Stomach (tissue), 9 donors: ENCODE results near the gene MMUT. TPM values are rescaled to one million over a fixed set of nuclear protein-coding genes. Genes with fewer than 3 reads are reported as not detected.
"Not testable (repeated sequence)": the region's sequence is repeated elsewhere in the genome, so short reads cannot be mapped to it uniquely, and the experiment has no call there.

ENCODE experiments used
- DNase-seq, 2 donors: peaks; one replicate each; pipeline versions ENCODE4 v3.0.0 to v3.0.0-alpha.2; 2013 to 2019
- H3K27ac ChIP-seq, 5 donors: fragments of 200-600 bp in 4 of 5; sonication (generic) in 4 of 5; one replicate each; pipeline ENCODE4 v1.5.1; 2013 to 2019; ENCODE audit warnings: mild to moderate bottlenecking in 1 of 5, moderate library complexity in 1 of 5
- H3K27me3 ChIP-seq, 3 donors: fragments of 200-600 bp; sonication (generic); one replicate each; pipeline ENCODE4 v1.5.1; 2017 to 2019; ENCODE audit warnings: mixed run types in 1 of 3
- H3K36me3 ChIP-seq, 4 donors: fragments of 200-600 bp; sonication (generic); 1 replicate in 3 of 4; 2 replicates in 1 of 4; pipeline ENCODE4 v1.5.1; 2016 to 2019
- H3K4me1 ChIP-seq, 4 donors: fragments of 200-600 bp; sonication (generic); one replicate each; pipeline ENCODE4 v1.5.1; 2016 to 2019
- H3K4me3 ChIP-seq, 4 donors: fragments of 200-600 bp; sonication (generic) in 3 of 4; one replicate each; pipeline ENCODE4 v1.5.1; 2016 to 2019; ENCODE audit warnings: mild to moderate bottlenecking in 1 of 4
- H3K9me3 ChIP-seq, 4 donors: fragments of 200-600 bp; sonication (generic); one replicate each; pipeline ENCODE4 v1.5.1; 2016 to 2019
- CTCF ChIP-seq, 7 experiments: fragments of 450-650 bp in 4 of 7; fragments of 200-600 bp in 3 of 7; sonication (generic) in 3 of 7; IDR thresholded peaks; one replicate each; pipeline ENCODE4 v1.5.1; 2016 to 2019; ENCODE audit warnings: antibody characterized with exemption in 7 of 7, control low read depth in 2 of 7, mild to moderate bottlenecking in 1 of 7
- EP300 ChIP-seq: sonication (generic); formaldehyde crosslinking; IDR thresholded peaks from one replicate; pipeline ENCODE4 v1.6.1; 2017; ENCODE audit warnings: antibody characterized with exemption
- POLR2A ChIP-seq, 4 donors: fragments of 450-650 bp; IDR thresholded peaks; one replicate each; pipeline ENCODE4 v1.6.1; 2016; ENCODE audit warnings: antibody characterized with exemption in 4 of 4, control low read depth in 2 of 4, mild to moderate bottlenecking in 1 of 4, moderate library complexity in 1 of 4
- POLR2AphosphoS5 ChIP-seq, 3 donors: sonication (generic); formaldehyde crosslinking; IDR thresholded peaks; one replicate each; pipeline ENCODE4 v1.6.1; 2016; ENCODE audit warnings: antibody characterized with exemption in 3 of 3
- WGBS, 5 donors: extraction: QIAGEN DNeasy Blood & Tissue Kit in 3 of 5; methylation state at CpG; one replicate each; pipeline versions ENCODE4 v1.1.5 to v1.1.7; 2013 to 2018; 5-methylcytosine and 5-hydroxymethylcytosine counted together
- intact Hi-C: fragments of 100-400 bp; cut with DNase I; formaldehyde crosslinking; loops from one replicate; pipeline ENCODE4 v1.15.1; 2023; ENCODE audit warnings: low total_unique reads
- polyA plus RNA-seq, 3 donors: library from polyadenylated mRNA; stranded (reverse); fragments of 200-250 nt; gene quantifications; one replicate each; pipeline ENCODE4 v1.2.3, GENCODE V29; 2013
- total RNA-seq, 5 donors: library from RNA; depleted of rRNA; stranded (reverse); fragments of >200 nt; gene quantifications; one replicate each; pipeline versions ENCODE4 v1.1.0 to v1.2.3, GENCODE V29; 2014 to 2016
- donor health status: healthy with polysubstance abuse.
- donor health status: Bipolar disorder and iron deficiency.
- donor health status: healthy.

Gene MMUT
- total and polyA plus RNA-seq, 8 donors, result 9.2 to 29.2 (median 17.3) TPM

- no peak for DNase-seq
- Histone ChIP-seq H3K9me3 (no peaks in the 10 kb centered on the region), H3K36me3 (no peaks in the 10 kb centered on the region), H3K4me1 (peaks cover 0 to 5% (median 0%) of the 10 kb centered on the region in 4 donors), H3K27me3 (no peaks in the 10 kb centered on the region), H3K27ac (no peak overlapping the region), H3K4me3 (no peak overlapping the region)
- TF ChIP-seq CTCF (IDR thresholded peaks at IDR 0.05) (no peak), POLR2AphosphoS5 (IDR thresholded peaks at IDR 0.05) (no peak), POLR2A (IDR thresholded peaks at IDR 0.05) (no peak), EP300 (no peak)
- intact Hi-C loops, result no loop called here
- WGBS, 5 donors, result 62 to 70% (median 64%) methylated on average over 5 of the region's 5 CpGs
These were observed 56.6 kb downstream of the MMUT start for GRCh38 chr6:49406250-49406970.

GRCh38 chr6:49401063-49401462 lies 62.0 kb downstream of the MMUT start:
- Histone ChIP-seq H3K36me3 (no peaks in the 10 kb centered on the region), H3K27me3 (no peaks in the 10 kb centered on the region), H3K9me3 (no peaks in the 10 kb centered on the region), H3K4me3 (no peak overlapping the region), H3K27ac (no peak overlapping the region), H3K4me1 (no peaks in the 10 kb centered on the region)
- no peak for TF ChIP-seq EP300
- no peak for TF ChIP-seq CTCF (IDR thresholded peaks at IDR 0.05)
- no peak for TF ChIP-seq POLR2AphosphoS5 (IDR thresholded peaks at IDR 0.05)
- TF ChIP-seq POLR2A (IDR thresholded peaks at IDR 0.05), result no peak
- WGBS, 5 donors, result 58 to 68% (median 67%) methylated on average over 3 of the region's 3 CpGs
- no peak for DNase-seq
- intact Hi-C loops, result no loop called here

GRCh38 chr6:49386667-49387508 lies 76.2 kb downstream of the MMUT start:
- H3K4me1 ChIP-seq, H3K4me3 ChIP-seq, H3K27me3 ChIP-seq, H3K36me3 ChIP-seq, H3K9me3 ChIP-seq, DNase-seq, intact Hi-C loops, H3K27ac ChIP-seq: not testable (repeated sequence)
- WGBS, 5 donors, result 83 to 92% (median 88%) methylated on average over 24 to 26 of the region's 28 CpGs

- Histone ChIP-seq H3K9me3 (no peaks in the 10 kb centered on the region), H3K27me3 (no peaks in the 10 kb centered on the region), H3K36me3 (no peaks in the 10 kb centered on the region), H3K27ac (no peak overlapping the region), H3K4me1 (no peaks in the 10 kb centered on the region), H3K4me3 (no peak overlapping the region)
- intact Hi-C loops, result no loop called here
- 22 to 52% (median 40%) methylated on average over 2 of the region's 2 CpGs for WGBS, 5 donors
- no peak for DNase-seq
- no peak for TF ChIP-seq POLR2AphosphoS5 (IDR thresholded peaks at IDR 0.05)
- TF ChIP-seq EP300, result no peak
- TF ChIP-seq CTCF (IDR thresholded peaks at IDR 0.05), result no peak
- TF ChIP-seq POLR2A (IDR thresholded peaks at IDR 0.05), result no peak
These were observed 78.1 kb downstream of the MMUT start for GRCh38 chr6:49384904-49385303.

Other genes starting within 250 kb of the MMUT start
- 10 to 100 TPM in 1 of 5 donors, 1 to 10 TPM in 2, under 1 TPM in 1, not detected in 1; 0.43 to 18.3 (median 5.7) TPM for gene CENPQ, start 117 bp upstream of the MMUT start, total RNA-seq
- 1 to 10 TPM; 3.6 to 6.3 (median 4.6) TPM for gene CENPQ, start 117 bp upstream of the MMUT start, polyA plus RNA-seq
- not detected for gene GLYATL3, start 36.7 kb upstream of the MMUT start, total RNA-seq
- gene GLYATL3, start 36.7 kb upstream of the MMUT start, polyA plus RNA-seq, result not detected
- gene C6orf141, start 87.4 kb upstream of the MMUT start, total RNA-seq, result 10 to 100 TPM in 3 of 5 donors, 1 to 10 TPM in 1, not detected in 1; 6.2 to 29.8 (median 23.8) TPM
- gene C6orf141, start 87.4 kb upstream of the MMUT start, polyA plus RNA-seq, result 1 to 10 TPM in 2 of 3 donors, under 1 TPM in 1; 0.81 to 9.2 (median 4.5) TPM
- gene RHAG, start 173.6 kb upstream of the MMUT start, total RNA-seq, result under 1 TPM in 2 of 5 donors, not detected in 3; 0.43 to 0.92 TPM
- under 1 TPM in 2 of 3 donors, not detected in 1; 0.08 to 0.19 TPM for gene RHAG, start 173.6 kb upstream of the MMUT start, polyA plus RNA-seq